ENCODE results near the gene LRFN3. TPM values are rescaled to one million over a fixed set of nuclear protein-coding genes. Genes with fewer than 3 reads are reported as not detected.

The LRFN3 gene
- total and polyA plus RNA-seq, 2 of the 13 experiments (the other 11 are each of a cell fraction or from before 2014, with no cell fraction given) = 0.74 to 1.6 TPM

Small RNA genes within 50 kb of the gene (small RNA-seq; reads per million reads assigned to genes)
- gene AF038458.1 (ENCODE audit: insufficient read depth in 2 of 3, insufficient read length in 3 of 3, low read depth in 2 of 3, low replicate concordance in 1 of 3) = 0 reads per million in 3 experiments

Other genes with a start within 250 kb of the LRFN3 start
- not detected in 2 replicates for gene ZBTB32, start 231.8 kb upstream of the LRFN3 start, total RNA-seq (2016; rRNA removed; fragmentation: Illumina TruSeq; extraction: Trizol)
- gene ZBTB32, start 231.8 kb upstream of the LRFN3 start, polyA plus RNA-seq (2011; rRNA removed) = not detected in 2 replicates
- 6.2 TPM in 2 replicates for gene KMT2B, start 218.4 kb upstream of the LRFN3 start, total RNA-seq (2016; rRNA removed; fragmentation: Illumina TruSeq; extraction: Trizol)
- gene KMT2B, start 218.4 kb upstream of the LRFN3 start, polyA plus RNA-seq (2011; rRNA removed) = 16.9 and 19.2 TPM in 2 replicates
- 3.4 and 5.4 TPM in 2 replicates for gene IGFLR1, start 193.9 kb upstream of the LRFN3 start, total RNA-seq (2016; rRNA removed; fragmentation: Illumina TruSeq; extraction: Trizol)
- gene IGFLR1, start 193.9 kb upstream of the LRFN3 start, polyA plus RNA-seq (2011; rRNA removed) = 7.4 and 8.9 TPM in 2 replicates
- gene U2AF1L4, start 191.0 kb upstream of the LRFN3 start, total RNA-seq (2016; rRNA removed; fragmentation: Illumina TruSeq; extraction: Trizol) = 4.7 and 7.9 TPM in 2 replicates
- 14.2 and 15.4 TPM in 2 replicates for gene U2AF1L4, start 191.0 kb upstream of the LRFN3 start, polyA plus RNA-seq (2011; rRNA removed)
- gene PSENEN, start 190.7 kb upstream of the LRFN3 start, total RNA-seq (2016; rRNA removed; fragmentation: Illumina TruSeq; extraction: Trizol) = 20.0 and 34.2 TPM in 2 replicates
- 16.9 and 22.6 TPM in 2 replicates for gene PSENEN, start 190.7 kb upstream of the LRFN3 start, polyA plus RNA-seq (2011; rRNA removed)
- gene LIN37, start 187.8 kb upstream of the LRFN3 start, total RNA-seq (2016; rRNA removed; fragmentation: Illumina TruSeq; extraction: Trizol) = 3.5 and 6.3 TPM in 2 replicates
- gene LIN37, start 187.8 kb upstream of the LRFN3 start, polyA plus RNA-seq (2011; rRNA removed) = 8.7 and 8.9 TPM in 2 replicates
- gene HSPB6, start 179.3 kb upstream of the LRFN3 start, total RNA-seq (2016; rRNA removed; fragmentation: Illumina TruSeq; extraction: Trizol) = not detected in 2 replicates
- gene HSPB6, start 179.3 kb upstream of the LRFN3 start, polyA plus RNA-seq (2011; rRNA removed) = 0.08 and 0.18 TPM in 2 replicates
- 4.5 and 5.7 TPM in 2 replicates for gene PROSER3, start 178.2 kb upstream of the LRFN3 start, total RNA-seq (2016; rRNA removed; fragmentation: Illumina TruSeq; extraction: Trizol)
- 5.1 and 6.2 TPM in 2 replicates for gene PROSER3, start 178.2 kb upstream of the LRFN3 start, polyA plus RNA-seq (2011; rRNA removed)
- gene ARHGAP33, start 160.8 kb upstream of the LRFN3 start, total RNA-seq (2016; rRNA removed; fragmentation: Illumina TruSeq; extraction: Trizol) = 0.83 and 1.3 TPM in 2 replicates
- 2.7 and 4.1 TPM in 2 replicates for gene ARHGAP33, start 160.8 kb upstream of the LRFN3 start, polyA plus RNA-seq (2011; rRNA removed)
- 42.0 and 86.7 TPM in 2 replicates for gene PRODH2, start 123.5 kb upstream of the LRFN3 start, total RNA-seq (2016; rRNA removed; fragmentation: Illumina TruSeq; extraction: Trizol)
- 118 and 171 TPM in 2 replicates for gene PRODH2, start 123.5 kb upstream of the LRFN3 start, polyA plus RNA-seq (2011; rRNA removed)
- gene NPHS1, start 83.9 kb upstream of the LRFN3 start, total RNA-seq (2016; rRNA removed; fragmentation: Illumina TruSeq; extraction: Trizol) = not detected in 2 replicates
- gene NPHS1, start 83.9 kb upstream of the LRFN3 start, polyA plus RNA-seq (2011; rRNA removed) = 0.01 TPM in 1 of 2 replicates, not detected in the other
- 2.2 and 2.4 TPM in 2 replicates for gene KIRREL2, start 79.5 kb upstream of the LRFN3 start, total RNA-seq (2016; rRNA removed; fragmentation: Illumina TruSeq; extraction: Trizol)
- gene KIRREL2, start 79.5 kb upstream of the LRFN3 start, polyA plus RNA-seq (2011; rRNA removed) = 0.17 and 0.18 TPM in 2 replicates
- gene APLP1, start 67.8 kb upstream of the LRFN3 start, total RNA-seq (2016; rRNA removed; fragmentation: Illumina TruSeq; extraction: Trizol) = 2.3 and 2.9 TPM in 2 replicates
- 2.0 and 3.1 TPM in 2 replicates for gene APLP1, start 67.8 kb upstream of the LRFN3 start, polyA plus RNA-seq (2011; rRNA removed)
- 0.38 and 2.1 TPM in 2 replicates for gene NFKBID, start 35.8 kb upstream of the LRFN3 start, total RNA-seq (2016; rRNA removed; fragmentation: Illumina TruSeq; extraction: Trizol)
- 1.6 and 2.3 TPM in 2 replicates for gene NFKBID, start 35.8 kb upstream of the LRFN3 start, polyA plus RNA-seq (2011; rRNA removed)
- 0.24 TPM in 1 of 2 replicates, not detected in the other for gene HCST, start 33.8 kb upstream of the LRFN3 start, total RNA-seq (2016; rRNA removed; fragmentation: Illumina TruSeq; extraction: Trizol)
- 1.2 and 2.3 TPM in 2 replicates for gene HCST, start 33.8 kb upstream of the LRFN3 start, polyA plus RNA-seq (2011; rRNA removed)
- gene TYROBP, start 28.1 kb upstream of the LRFN3 start, total RNA-seq (2016; rRNA removed; fragmentation: Illumina TruSeq; extraction: Trizol) = not detected in 2 replicates
- 0.20 TPM in 1 of 2 replicates, not detected in the other for gene TYROBP, start 28.1 kb upstream of the LRFN3 start, polyA plus RNA-seq (2011; rRNA removed)
- gene SDHAF1, start 58.8 kb downstream of the LRFN3 start, total RNA-seq (2016; rRNA removed; fragmentation: Illumina TruSeq; extraction: Trizol) = 21.0 and 22.8 TPM in 2 replicates
- 17.8 and 18.7 TPM in 2 replicates for gene SDHAF1, start 58.8 kb downstream of the LRFN3 start, polyA plus RNA-seq (2011; rRNA removed)
- gene SYNE4, start 72.4 kb downstream of the LRFN3 start, total RNA-seq (2016; rRNA removed; fragmentation: Illumina TruSeq; extraction: Trizol) = 20.7 and 23.0 TPM in 2 replicates
- 13.7 and 19.9 TPM in 2 replicates for gene SYNE4, start 72.4 kb downstream of the LRFN3 start, polyA plus RNA-seq (2011; rRNA removed)
- 6.9 and 13.7 TPM in 2 replicates for gene ALKBH6, start 77.8 kb downstream of the LRFN3 start, total RNA-seq (2016; rRNA removed; fragmentation: Illumina TruSeq; extraction: Trizol)
- 18.1 and 20.9 TPM in 2 replicates for gene ALKBH6, start 77.8 kb downstream of the LRFN3 start, polyA plus RNA-seq (2011; rRNA removed)
- 0.15 TPM in 1 of 2 replicates, not detected in the other for gene CLIP3, start 96.5 kb downstream of the LRFN3 start, total RNA-seq (2016; rRNA removed; fragmentation: Illumina TruSeq; extraction: Trizol)
- gene CLIP3, start 96.5 kb downstream of the LRFN3 start, polyA plus RNA-seq (2011; rRNA removed) = 1.1 and 1.2 TPM in 2 replicates
- gene THAP8, start 117.9 kb downstream of the LRFN3 start, total RNA-seq (2016; rRNA removed; fragmentation: Illumina TruSeq; extraction: Trizol) = 1.4 and 1.7 TPM in 2 replicates
- 3.7 and 4.0 TPM in 2 replicates for gene THAP8, start 117.9 kb downstream of the LRFN3 start, polyA plus RNA-seq (2011; rRNA removed)
- gene WDR62, start 118.5 kb downstream of the LRFN3 start, total RNA-seq (2016; rRNA removed; fragmentation: Illumina TruSeq; extraction: Trizol) = 8.8 and 12.5 TPM in 2 replicates
- 5.4 and 5.8 TPM in 2 replicates for gene WDR62, start 118.5 kb downstream of the LRFN3 start, polyA plus RNA-seq (2011; rRNA removed)
- not detected in 2 replicates for gene OVOL3, start 174.8 kb downstream of the LRFN3 start, total RNA-seq (2016; rRNA removed; fragmentation: Illumina TruSeq; extraction: Trizol)
- gene OVOL3, start 174.8 kb downstream of the LRFN3 start, polyA plus RNA-seq (2011; rRNA removed) = not detected in 2 replicates
- gene POLR2I, start 178.5 kb downstream of the LRFN3 start, total RNA-seq (2016; rRNA removed; fragmentation: Illumina TruSeq; extraction: Trizol) = 101 and 104 TPM in 2 replicates
- 40.5 and 41.1 TPM in 2 replicates for gene POLR2I, start 178.5 kb downstream of the LRFN3 start, polyA plus RNA-seq (2011; rRNA removed)
- 271 and 302 TPM in 2 replicates for gene TBCB, start 179.1 kb downstream of the LRFN3 start, total RNA-seq (2016; rRNA removed; fragmentation: Illumina TruSeq; extraction: Trizol)
- gene TBCB, start 179.1 kb downstream of the LRFN3 start, polyA plus RNA-seq (2011; rRNA removed) = 245 and 276 TPM in 2 replicates
- 280 and 322 TPM in 2 replicates for gene CAPNS1, start 203.7 kb downstream of the LRFN3 start, total RNA-seq (2016; rRNA removed; fragmentation: Illumina TruSeq; extraction: Trizol)
- gene CAPNS1, start 203.7 kb downstream of the LRFN3 start, polyA plus RNA-seq (2011; rRNA removed) = 526 and 533 TPM in 2 replicates
- not detected in 2 replicates for gene COX7A1, start 216.1 kb downstream of the LRFN3 start, total RNA-seq (2016; rRNA removed; fragmentation: Illumina TruSeq; extraction: Trizol)
- not detected in 2 replicates for gene COX7A1, start 216.1 kb downstream of the LRFN3 start, polyA plus RNA-seq (2011; rRNA removed)

Data from HepG2 (cell line).